ENCODE results near the gene WNT10A. TPM values are rescaled to one million over a fixed set of nuclear protein-coding genes. Genes with fewer than 3 reads are reported as not detected.
A peak's percentile ranks its signal among the peaks of the same experiment; 100 is the strongest.

The WNT10A gene
- total RNA-seq, 3 donors from 2014 or later: 0.88 to 2.9 TPM; not detected in 1

GRCh38 chr2:218893349-218894150, 12.9 kb downstream of the WNT10A start:
- peaks cover 0 to 11% of the 10 kb centered on the region in 2 donors for H3K4me1 ChIP-seq
- intact Hi-C loops (cut with DNase I; ENCODE audit: low total_unique reads): loop anchor here (5.0 kb wide), 1 partner anchor 931 kb away; no protein-coding TSS in a partner anchor
- H3K27me3 ChIP-seq: peaks cover 4 to 45% of the 10 kb centered on the region in 2 donors
- H3K9me3 ChIP-seq: no peaks in the 10 kb centered on the region
- no peaks in the 10 kb centered on the region for H3K36me3 ChIP-seq
- H3K4me3 ChIP-seq: peak overlapping the region; percentile 16 to 64 (median 45)
- no peak overlapping the region for H3K27ac ChIP-seq
- no peak for DNase-seq (ENCODE audit: low spot score in 2 of 2)
- TF ChIP-seq POLR2AphosphoS5 (IDR thresholded peaks at IDR 0.05): no peak
- TF ChIP-seq, protein P1, sequence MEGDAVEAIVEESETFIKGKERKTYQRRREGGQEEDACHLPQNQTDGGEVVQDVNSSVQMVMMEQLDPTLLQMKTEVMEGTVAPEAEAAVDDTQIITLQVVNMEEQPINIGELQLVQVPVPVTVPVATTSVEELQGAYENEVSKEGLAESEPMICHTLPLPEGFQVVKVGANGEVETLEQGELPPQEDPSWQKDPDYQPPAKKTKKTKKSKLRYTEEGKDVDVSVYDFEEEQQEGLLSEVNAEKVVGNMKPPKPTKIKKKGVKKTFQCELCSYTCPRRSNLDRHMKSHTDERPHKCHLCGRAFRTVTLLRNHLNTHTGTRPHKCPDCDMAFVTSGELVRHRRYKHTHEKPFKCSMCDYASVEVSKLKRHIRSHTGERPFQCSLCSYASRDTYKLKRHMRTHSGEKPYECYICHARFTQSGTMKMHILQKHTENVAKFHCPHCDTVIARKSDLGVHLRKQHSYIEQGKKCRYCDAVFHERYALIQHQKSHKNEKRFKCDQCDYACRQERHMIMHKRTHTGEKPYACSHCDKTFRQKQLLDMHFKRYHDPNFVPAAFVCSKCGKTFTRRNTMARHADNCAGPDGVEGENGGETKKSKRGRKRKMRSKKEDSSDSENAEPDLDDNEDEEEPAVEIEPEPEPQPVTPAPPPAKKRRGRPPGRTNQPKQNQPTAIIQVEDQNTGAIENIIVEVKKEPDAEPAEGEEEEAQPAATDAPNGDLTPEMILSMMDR (IDR thresholded peaks at IDR 0.05): no peak
- no peak for TF ChIP-seq POLR2A (IDR thresholded peaks at IDR 0.05)

- Histone ChIP-seq H3K27ac (no peak overlapping the region), H3K9me3 (no peaks in the 10 kb centered on the region), H3K4me1 (peaks cover 0 to 11% of the 10 kb centered on the region in 2 donors), H3K36me3 (no peaks in the 10 kb centered on the region), H3K27me3 (peaks cover 4 to 52% of the 10 kb centered on the region in 2 donors), H3K4me3 (no peak overlapping the region)
- TF ChIP-seq, protein P1 (IDR thresholded peaks at IDR 0.05): no peak
- TF ChIP-seq POLR2AphosphoS5 (IDR thresholded peaks at IDR 0.05): no peak
- no peak for TF ChIP-seq POLR2A (IDR thresholded peaks at IDR 0.05)
- no peak for DNase-seq (ENCODE audit: low spot score in 2 of 2)
- intact Hi-C loops (cut with DNase I; ENCODE audit: low total_unique reads): loop anchor here (5.0 kb wide), 1 partner anchor 932 kb away; no protein-coding TSS in a partner anchor
Measured at GRCh38 chr2:218894151-218894879, 13.7 kb downstream of the WNT10A start.

- Histone ChIP-seq H3K36me3 (no peaks in the 10 kb centered on the region), H3K9me3 (no peaks in the 10 kb centered on the region), H3K4me3 (no peak overlapping the region), H3K27ac (no peak overlapping the region), H3K4me1 (peaks cover 0 to 11% of the 10 kb centered on the region in 2 donors), H3K27me3 (peaks cover 4 to 57% of the 10 kb centered on the region in 2 donors)
- no peak for DNase-seq (ENCODE audit: low spot score in 2 of 2)
- TF ChIP-seq POLR2AphosphoS5 (IDR thresholded peaks at IDR 0.05): no peak
- TF ChIP-seq, protein P1 (IDR thresholded peaks at IDR 0.05): no peak
- no peak for TF ChIP-seq POLR2A (IDR thresholded peaks at IDR 0.05)
- intact Hi-C loops (cut with DNase I; ENCODE audit: low total_unique reads): loop anchor here (5.0 kb wide), 1 partner anchor 933 kb away; no protein-coding TSS in a partner anchor
Measured at GRCh38 chr2:218894880-218895157, 14.2 kb downstream of the WNT10A start.

GRCh38 chr2:218895326-218895725, 14.7 kb downstream of the WNT10A start:
- Histone ChIP-seq H3K4me1 (peaks cover 0 to 11% of the 10 kb centered on the region in 2 donors), H3K4me3 (no peak overlapping the region), H3K9me3 (no peaks in the 10 kb centered on the region), H3K36me3 (no peaks in the 10 kb centered on the region), H3K27ac (no peak overlapping the region), H3K27me3 (peaks cover 4 to 60% of the 10 kb centered on the region in 2 donors)
- DNase-seq (ENCODE audit: low spot score in 2 of 2): no peak
- no peak for TF ChIP-seq POLR2A (IDR thresholded peaks at IDR 0.05)
- TF ChIP-seq, protein P1 (IDR thresholded peaks at IDR 0.05): no peak
- no peak for TF ChIP-seq POLR2AphosphoS5 (IDR thresholded peaks at IDR 0.05)
- intact Hi-C loops (cut with DNase I; ENCODE audit: low total_unique reads): no loop called here
